Mononuclear cell (primary cell): ENCODE measurements around the gene GOLGA8B. TPM values are rescaled to one million over a fixed set of nuclear protein-coding genes. Genes with fewer than 3 reads are reported as not detected.
"Not testable (repeated sequence)": the region's sequence is repeated elsewhere in the genome, so short reads cannot be mapped to it uniquely, and the experiment has no call there.

ENCODE experiments used
- H3K27me3 ChIP-seq: 2 replicates; pipeline ENCODE4 v1.6.0; 2011; ENCODE audit warnings: low read length, control low read depth; ENCODE audit not compliant: insufficient read depth
- H3K4me1 ChIP-seq: 2 replicates; pipeline ENCODE4 v1.5.1; 2011; ENCODE audit warnings: mild to moderate bottlenecking, low read length, control low read depth; ENCODE audit not compliant: insufficient read depth
- H3K4me3 ChIP-seq: 2 replicates; pipeline ENCODE4 v1.5.1; 2011; ENCODE audit warnings: mild to moderate bottlenecking, low read length, moderate library complexity
- H3K9me3 ChIP-seq: 2 replicates; pipeline ENCODE4 v1.5.1; 2011; ENCODE audit warnings: low read depth, mild to moderate bottlenecking, control low read depth, low read length
- total RNA-seq: library from RNA; depleted of rRNA; stranded (reverse); fragments of >200 nt; gene quantifications from one replicate; pipeline ENCODE4 v1.2.3, GENCODE V29; 2012

GOLGA8B gene
- total RNA-seq, 1 donor, result 186 TPM

- not testable (repeated sequence) for H3K9me3 ChIP-seq, H3K4me3 ChIP-seq, H3K4me1 ChIP-seq, H3K27me3 ChIP-seq
Measured at GRCh38 chr15:34554126-34554525, 29.3 kb downstream of the GOLGA8B start.

- not testable (repeated sequence) for H3K27me3 ChIP-seq, H3K4me1 ChIP-seq, H3K4me3 ChIP-seq, H3K9me3 ChIP-seq
Measured at GRCh38 chr15:34550129-34550528, 33.3 kb downstream of the GOLGA8B start.

- not testable (repeated sequence) for H3K4me3 ChIP-seq, H3K27me3 ChIP-seq, H3K4me1 ChIP-seq, H3K9me3 ChIP-seq
Measured at GRCh38 chr15:34549381-34549809, 34.1 kb downstream of the GOLGA8B start.

- not testable (repeated sequence) for H3K4me3 ChIP-seq, H3K27me3 ChIP-seq, H3K9me3 ChIP-seq, H3K4me1 ChIP-seq
Measured at GRCh38 chr15:34543860-34544649, 39.4 kb downstream of the GOLGA8B start.

GRCh38 chr15:34535857-34536256, 47.6 kb downstream of the GOLGA8B start:
- H3K9me3 ChIP-seq, result not testable (repeated sequence)

More at GRCh38 chr15:34535857-34536256, 47.6 kb downstream of the GOLGA8B start:
- H3K4me3 ChIP-seq, H3K27me3 ChIP-seq, H3K4me1 ChIP-seq: not testable (repeated sequence)

Other genes starting within 250 kb of the GOLGA8B start
- 87.5 TPM for gene SLC12A6, start 245.9 kb downstream of the GOLGA8B start, total RNA-seq
- 112 TPM for gene NOP10, start 240.5 kb downstream of the GOLGA8B start, total RNA-seq
- gene NUTM1, start 240.3 kb downstream of the GOLGA8B start, total RNA-seq, result not detected
- 9.2 TPM for gene LPCAT4, start 216.5 kb downstream of the GOLGA8B start, total RNA-seq
- 59.4 TPM for gene GOLGA8A, start 145.8 kb downstream of the GOLGA8B start, total RNA-seq
- not detected for gene GJD2, start 171.3 kb upstream of the GOLGA8B start, total RNA-seq
- not detected for gene ACTC1, start 211.9 kb upstream of the GOLGA8B start, total RNA-seq